ENCODE results near the gene AP5S1.
"Not testable (repeated sequence)": the region's sequence is repeated elsewhere in the genome, so short reads cannot be mapped to it uniquely, and the experiment has no call there.

Gene AP5S1

GRCh38 chr20:3788685-3789155 is 31.6 kb upstream of the AP5S1 start:
- DNase-seq: no peak

- DNase-seq: not testable (repeated sequence)
These were observed 31.1 kb upstream of the AP5S1 start for GRCh38 chr20:3789201-3789600.

- DNase-seq: not testable (repeated sequence)
These were observed 26.2 kb upstream of the AP5S1 start for GRCh38 chr20:3794168-3794567.

GRCh38 chr20:3794701-3795420 is 25.5 kb upstream of the AP5S1 start:
- no peak for DNase-seq

- peak in 55 of 56 donors; percentile 66 to 97 (median 91) for DNase-seq
These were observed 24.6 kb upstream of the AP5S1 start, which contains the start of gene CDC25B for GRCh38 chr20:3795511-3796468. Gene CDC25B, plus strand, starts transcription at chr20:3796310. Its CDS starts 222 bp downstream, at chr20:3796532.

GRCh38 chr20:3796477-3797225 is 23.7 kb upstream of the AP5S1 start:
- peak in 1 of 56 donors; percentile 49 for DNase-seq

- no peak for DNase-seq
These were observed 23.2 kb upstream of the AP5S1 start for GRCh38 chr20:3797226-3797545.

- DNase-seq: no peak
These were observed 22.6 kb upstream of the AP5S1 start for GRCh38 chr20:3797592-3798372.

- peak in 11 of 56 donors; percentile 17 to 55 (median 29) for DNase-seq
These were observed 22.0 kb upstream of the AP5S1 start for GRCh38 chr20:3798373-3798768.

- peak in 2 of 56 donors; percentile 12 to 29 for DNase-seq
These were observed 21.5 kb upstream of the AP5S1 start for GRCh38 chr20:3798908-3799248.

GRCh38 chr20:3800256-3800877 is 20.0 kb upstream of the AP5S1 start:
- no peak for DNase-seq

GRCh38 chr20:3800878-3801260 is 19.5 kb upstream of the AP5S1 start:
- no peak for DNase-seq

GRCh38 chr20:3801299-3801698 is 19.0 kb upstream of the AP5S1 start:
- DNase-seq: no peak

- DNase-seq: no peak
These were observed 18.5 kb upstream of the AP5S1 start for GRCh38 chr20:3801846-3802245.

GRCh38 chr20:3802524-3803239 is 17.7 kb upstream of the AP5S1 start:
- DNase-seq: no peak

GRCh38 chr20:3803289-3803688 is 17.1 kb upstream of the AP5S1 start:
- no peak for DNase-seq

- no peak for DNase-seq
These were observed 16.5 kb upstream of the AP5S1 start for GRCh38 chr20:3803854-3804253.

- no peak for DNase-seq
These were observed 16.0 kb upstream of the AP5S1 start for GRCh38 chr20:3804254-3804751.

GRCh38 chr20:3804781-3805180 is 15.6 kb upstream of the AP5S1 start:
- no peak for DNase-seq

GRCh38 chr20:3808544-3808943 is 11.8 kb upstream of the AP5S1 start:
- DNase-seq: no peak
